CD4-positive, alpha-beta T cell treated with Interleukin-15 for 4 hours (primary cell): Measurements from ENCODE around the gene SLC36A3.
"Not testable (repeated sequence)": the region's sequence is repeated elsewhere in the genome, so short reads cannot be mapped to it uniquely, and the experiment has no call there.

Source experiments
- DNase-seq: peaks from one replicate; pipeline ENCODE4 v3.0.0-alpha.2; 2020; ENCODE audit warnings: low spot score

SLC36A3 gene

DNA sequence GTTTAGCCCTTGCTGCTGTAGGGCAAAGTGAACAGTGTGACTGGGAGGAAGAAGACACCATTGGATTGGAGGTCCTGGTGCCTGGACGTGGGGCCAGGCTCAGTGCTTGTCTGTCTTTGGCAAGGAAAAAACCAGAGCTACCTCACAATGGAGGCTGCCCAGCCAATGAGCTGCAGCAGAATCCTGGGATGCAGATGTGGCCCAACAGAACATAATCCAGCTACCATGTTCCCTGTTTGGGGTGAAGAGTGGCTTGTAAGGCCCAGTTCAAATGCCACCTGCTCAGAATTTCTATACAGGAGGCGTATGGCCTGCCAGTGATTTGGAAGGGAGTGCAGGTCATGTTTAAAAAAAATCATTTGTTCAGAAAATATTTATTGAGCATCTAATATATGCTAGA lies at the start of gene SLC36A3:
Gene SLC36A3, minus strand, starts transcription at position 101 of the 400 bp plus-strand sequence. CDS start 412 bp downstream, outside the sequence.
- no peak for DNase-seq

DNA sequence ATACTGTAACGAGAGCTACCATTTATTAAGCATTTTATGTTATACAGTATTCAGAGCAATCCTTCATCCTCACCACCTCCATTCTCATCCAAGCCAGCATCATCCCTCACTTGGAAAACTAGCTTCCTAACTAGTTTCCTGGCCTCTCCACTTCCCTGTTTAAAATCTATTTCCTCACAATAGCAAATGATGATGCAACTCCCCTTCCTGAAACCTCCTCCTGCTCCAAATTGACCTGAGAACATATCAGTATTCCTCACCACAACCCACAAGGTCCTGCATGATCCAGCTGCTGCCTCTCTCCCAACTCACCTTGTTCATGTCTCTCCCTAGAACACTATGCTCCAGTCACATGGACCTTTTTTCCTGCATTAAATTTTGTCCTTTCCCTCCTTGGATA lies 48.1 kb upstream of the SLC36A3 start:
- DNase-seq: no peak

DNA sequence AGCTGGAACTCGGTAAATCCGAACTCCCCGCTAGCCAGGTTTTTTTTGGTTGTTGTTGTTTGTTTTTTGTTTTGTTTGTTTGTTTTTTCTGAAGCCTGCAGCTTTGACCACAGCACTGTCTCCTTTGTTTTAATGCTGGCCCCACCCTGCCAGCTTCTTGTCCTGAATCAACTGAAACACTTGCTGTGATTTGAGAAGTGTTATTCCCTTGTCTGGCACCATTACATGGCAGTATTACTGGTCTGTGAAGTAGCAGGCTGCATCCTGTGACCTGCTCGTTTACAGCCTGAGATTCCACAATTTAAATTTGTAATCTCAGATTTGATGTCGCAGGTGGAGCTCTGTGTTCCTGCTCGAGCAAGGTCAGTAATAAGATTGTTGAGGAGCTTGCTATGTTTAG lies 45.2 kb upstream of the SLC36A3 start:
- no peak for DNase-seq

DNA sequence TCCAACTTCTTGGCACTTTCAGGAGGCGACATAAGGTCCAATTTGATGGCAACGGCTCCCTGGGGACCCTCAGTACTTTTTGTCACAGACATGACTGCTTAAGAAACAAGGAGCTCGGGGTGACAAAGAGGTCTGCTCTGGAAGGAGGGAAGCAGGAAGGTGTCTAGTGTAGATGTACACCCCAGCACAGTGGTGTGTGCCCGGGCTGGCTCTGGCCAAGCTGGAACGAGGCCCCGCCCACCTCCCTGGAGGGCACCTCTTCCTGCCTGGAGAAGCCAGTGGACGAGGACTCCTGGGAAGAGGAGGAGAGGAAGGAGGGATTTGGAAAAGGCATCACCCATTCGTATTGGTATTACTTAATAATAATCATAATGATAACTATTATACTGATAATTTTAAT lies 43.8 kb upstream of the SLC36A3 start, which contains the start of gene SLC36A2:
Gene SLC36A2, minus strand, starts transcription at position 191 of the 400 bp plus-strand sequence. Its CDS starts 99 bp downstream, at position 92.
- DNase-seq: no peak

DNA sequence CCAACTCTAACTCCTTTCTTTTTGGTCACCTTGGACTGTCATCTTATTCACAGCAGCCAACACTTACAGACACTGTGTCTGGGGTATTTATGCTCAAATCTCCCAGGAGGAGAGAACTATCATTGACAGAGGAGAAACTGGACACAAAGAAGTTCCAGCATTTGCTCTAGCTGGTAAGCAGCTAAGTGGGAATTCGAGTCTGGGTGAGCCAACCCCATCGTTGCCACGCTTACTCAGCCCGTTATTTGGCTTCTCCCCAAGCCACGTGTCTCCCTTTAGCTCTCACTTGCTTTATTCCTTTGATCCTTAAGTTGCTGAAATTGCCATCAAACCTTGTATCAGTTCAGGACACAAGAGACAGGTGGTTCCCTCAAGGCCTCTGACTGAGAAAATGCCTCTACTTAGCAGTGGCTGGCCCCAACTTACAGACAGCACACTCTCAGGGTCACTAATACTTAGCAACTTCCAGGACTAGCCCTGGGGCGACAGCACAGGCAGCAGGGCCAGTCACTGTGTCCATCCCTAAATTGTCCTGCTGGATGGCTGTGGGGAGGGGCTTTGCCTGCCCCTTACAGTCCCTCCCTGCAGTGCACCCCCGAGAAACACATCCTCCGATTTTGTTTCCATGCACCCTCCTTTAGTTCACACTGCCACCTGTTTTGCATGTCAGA lies 42.4 kb upstream of the SLC36A3 start:
- DNase-seq: no peak

DNA sequence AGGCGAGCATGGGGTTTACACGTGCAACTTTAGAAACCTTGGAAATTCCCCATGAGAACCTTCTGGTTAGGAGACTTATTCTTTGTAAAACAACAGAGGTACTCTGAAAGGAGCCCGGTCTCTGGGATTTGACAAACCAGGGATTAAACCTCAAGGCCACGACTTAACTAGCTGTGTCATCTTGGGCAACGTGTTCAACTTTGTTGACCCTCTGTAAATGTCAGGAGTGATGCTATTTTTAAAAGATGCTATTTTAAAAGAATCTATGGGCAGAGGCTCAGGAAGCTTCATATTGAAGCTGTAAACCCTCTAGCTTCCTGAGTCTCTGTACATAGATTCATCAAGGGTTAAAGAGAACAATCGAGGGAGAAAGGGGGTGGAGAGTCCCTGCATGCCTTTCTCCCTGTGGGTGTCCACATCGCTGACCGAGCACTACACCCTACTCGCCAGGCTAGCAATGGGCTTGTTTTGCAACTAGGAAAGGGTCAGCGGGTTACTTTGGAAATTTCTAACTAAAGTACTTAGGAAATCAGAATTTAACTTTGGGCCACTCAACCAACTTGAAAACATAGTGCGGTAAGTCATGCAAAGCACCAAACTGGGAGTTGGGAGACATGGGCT lies 41.7 kb upstream of the SLC36A3 start:
- DNase-seq: no peak

DNA sequence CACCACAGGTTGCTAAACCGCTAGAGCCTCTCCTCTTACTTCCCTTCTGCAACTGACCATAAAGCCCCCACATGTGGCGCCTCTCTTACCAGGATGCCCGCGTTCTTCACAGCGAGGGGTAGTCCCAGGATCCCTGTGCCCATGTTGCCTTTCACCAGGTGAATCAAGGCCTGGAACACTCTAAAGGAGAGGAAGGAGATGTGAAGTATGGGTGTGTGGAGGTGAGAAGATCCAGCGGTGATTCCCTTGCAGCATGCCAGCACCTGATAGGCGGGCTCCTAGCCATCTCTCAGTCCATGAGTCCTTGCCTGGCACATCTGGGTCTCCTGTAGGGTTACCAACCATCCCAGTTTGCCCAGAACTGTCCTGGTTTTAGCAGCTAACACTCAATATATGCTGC lies 40.5 kb upstream of the SLC36A3 start:
- DNase-seq: no peak

DNA sequence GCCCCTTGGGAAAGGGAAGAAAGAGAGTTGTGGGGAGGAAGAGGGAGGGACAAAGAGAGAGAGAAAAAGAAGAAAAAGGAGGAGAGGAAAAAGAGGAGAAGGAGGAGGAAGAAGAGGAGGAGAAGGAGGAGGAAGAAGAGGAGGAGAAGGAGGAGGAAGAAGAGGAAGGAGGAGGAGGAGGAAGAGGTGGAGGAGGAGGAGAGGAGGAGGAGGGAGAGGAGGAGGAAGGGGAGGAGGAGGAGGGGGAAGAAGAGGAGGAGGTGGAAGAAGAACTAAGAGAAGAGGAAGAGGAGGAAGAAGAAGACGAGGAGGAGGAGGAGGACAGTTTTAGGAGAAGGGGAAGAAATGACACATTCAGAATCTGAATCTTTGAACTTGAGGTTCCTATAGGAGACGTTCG lies 36.4 kb upstream of the SLC36A3 start:
- DNase-seq: no peak

DNA sequence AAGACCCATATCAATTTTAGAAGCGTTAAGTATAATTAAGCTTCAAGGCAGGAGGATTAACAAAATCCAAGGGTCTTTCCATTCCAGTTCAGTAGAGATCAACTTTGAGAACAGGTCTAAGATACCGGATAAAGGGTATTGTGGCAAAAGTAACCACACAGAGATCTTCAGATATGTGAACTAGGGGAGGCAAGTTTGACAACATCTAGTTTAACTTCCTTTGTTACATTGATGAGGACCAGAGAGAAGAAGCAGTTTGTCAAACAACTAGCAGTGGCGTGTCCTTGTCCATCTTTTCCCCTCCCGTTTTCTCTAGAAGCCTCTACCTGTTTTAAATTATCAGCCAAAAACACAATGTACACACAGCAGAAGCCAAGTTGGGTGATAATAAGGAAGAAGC lies 35.2 kb upstream of the SLC36A3 start:
- DNase-seq: no peak

DNA sequence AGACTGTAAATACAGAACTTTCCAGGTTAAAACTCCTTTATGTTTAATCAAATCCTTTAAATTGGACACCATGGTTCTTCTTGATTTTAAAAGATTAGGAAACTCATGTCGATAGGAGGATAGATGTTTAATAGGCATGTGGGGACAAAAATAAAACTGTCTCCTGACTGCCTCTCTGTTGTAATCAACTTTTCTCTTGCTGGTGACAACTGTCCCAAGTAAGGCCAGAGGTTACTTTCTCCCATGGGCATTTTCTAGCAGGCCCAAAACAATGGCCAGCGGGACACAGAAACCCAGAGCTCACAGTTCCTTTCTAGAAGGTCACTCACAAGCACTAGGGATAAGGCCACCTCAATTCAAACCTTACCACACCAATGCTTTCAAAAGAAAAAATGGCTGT lies 29.3 kb upstream of the SLC36A3 start:
- DNase-seq: no peak

DNA sequence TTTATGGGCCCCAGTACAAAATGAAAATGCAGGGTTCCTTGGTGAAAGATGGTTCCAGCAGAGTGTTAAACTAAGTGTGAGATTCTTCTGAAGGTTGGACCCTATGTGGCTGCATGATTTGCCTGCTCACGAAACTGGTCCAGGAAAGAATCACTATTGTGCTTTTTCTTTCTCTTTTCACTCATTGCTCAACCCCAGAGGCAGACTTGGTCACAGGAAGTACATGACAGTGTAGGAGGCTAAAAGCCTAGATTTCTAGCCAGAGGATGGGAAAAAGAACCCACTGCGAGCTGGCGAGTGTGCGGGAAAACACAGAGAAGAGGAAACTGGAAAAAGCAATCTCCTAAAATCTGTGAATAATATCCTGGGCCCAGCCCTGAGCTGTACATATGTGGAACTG lies 25.2 kb upstream of the SLC36A3 start:
- DNase-seq: no peak

DNA sequence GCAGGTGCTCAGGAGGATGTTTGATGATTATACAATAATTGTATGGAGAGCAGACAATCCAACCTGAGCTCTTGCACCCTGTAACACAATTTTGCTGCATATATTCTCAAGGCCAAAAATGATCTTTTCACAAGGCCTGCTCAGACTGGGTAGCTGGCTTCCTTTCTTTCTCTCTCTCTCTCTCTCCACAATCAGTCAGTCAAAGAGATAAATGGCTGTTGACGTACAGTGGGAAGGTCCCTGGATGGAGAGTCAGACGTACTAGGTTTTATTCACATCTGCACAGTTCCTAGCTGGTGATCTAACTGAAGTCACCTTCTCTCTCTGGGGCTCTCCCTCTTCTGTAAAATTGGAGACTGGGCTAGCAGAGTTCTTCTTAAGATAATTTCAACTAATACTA lies 24.0 kb upstream of the SLC36A3 start:
- DNase-seq: no peak

DNA sequence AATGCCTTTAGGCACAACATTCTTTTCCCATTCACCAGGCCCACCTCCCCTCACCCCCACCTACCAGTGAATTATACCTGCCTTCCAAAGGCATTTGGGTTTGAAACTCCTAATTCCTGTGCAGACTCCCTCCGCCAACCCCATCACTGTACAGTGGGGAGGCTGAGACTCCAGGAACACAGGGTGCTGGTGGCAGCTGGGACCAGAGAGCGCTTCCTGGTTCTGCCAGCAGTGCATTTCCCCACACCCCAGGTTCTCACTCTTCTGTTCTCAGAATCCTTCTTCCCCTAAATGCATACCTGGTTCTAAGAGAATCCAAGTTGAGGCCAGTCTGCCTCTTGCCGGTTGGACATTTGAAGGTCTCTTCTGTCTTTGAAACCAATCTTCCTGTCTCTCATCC lies 22.7 kb upstream of the SLC36A3 start:
- DNase-seq: no peak

DNA sequence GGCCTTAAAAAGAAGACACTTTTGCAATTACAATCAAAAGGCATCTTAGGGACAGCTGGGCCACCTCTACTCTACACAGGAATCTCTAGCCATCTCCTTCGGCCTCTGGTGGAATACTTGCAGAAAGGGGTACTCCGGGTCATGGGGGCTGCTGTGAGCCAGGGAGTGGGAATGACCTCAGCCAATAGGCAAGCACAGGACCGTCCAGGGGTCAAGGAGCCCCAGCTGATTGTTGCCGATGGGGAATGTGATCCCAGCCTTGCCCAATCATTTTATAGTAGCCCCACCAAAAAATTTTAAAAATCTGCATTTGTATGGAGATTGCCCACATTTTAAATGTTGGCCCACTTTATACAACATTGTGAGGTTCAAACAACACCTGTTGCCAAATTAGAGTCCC lies 16.9 kb upstream of the SLC36A3 start:
- no peak for DNase-seq

DNA sequence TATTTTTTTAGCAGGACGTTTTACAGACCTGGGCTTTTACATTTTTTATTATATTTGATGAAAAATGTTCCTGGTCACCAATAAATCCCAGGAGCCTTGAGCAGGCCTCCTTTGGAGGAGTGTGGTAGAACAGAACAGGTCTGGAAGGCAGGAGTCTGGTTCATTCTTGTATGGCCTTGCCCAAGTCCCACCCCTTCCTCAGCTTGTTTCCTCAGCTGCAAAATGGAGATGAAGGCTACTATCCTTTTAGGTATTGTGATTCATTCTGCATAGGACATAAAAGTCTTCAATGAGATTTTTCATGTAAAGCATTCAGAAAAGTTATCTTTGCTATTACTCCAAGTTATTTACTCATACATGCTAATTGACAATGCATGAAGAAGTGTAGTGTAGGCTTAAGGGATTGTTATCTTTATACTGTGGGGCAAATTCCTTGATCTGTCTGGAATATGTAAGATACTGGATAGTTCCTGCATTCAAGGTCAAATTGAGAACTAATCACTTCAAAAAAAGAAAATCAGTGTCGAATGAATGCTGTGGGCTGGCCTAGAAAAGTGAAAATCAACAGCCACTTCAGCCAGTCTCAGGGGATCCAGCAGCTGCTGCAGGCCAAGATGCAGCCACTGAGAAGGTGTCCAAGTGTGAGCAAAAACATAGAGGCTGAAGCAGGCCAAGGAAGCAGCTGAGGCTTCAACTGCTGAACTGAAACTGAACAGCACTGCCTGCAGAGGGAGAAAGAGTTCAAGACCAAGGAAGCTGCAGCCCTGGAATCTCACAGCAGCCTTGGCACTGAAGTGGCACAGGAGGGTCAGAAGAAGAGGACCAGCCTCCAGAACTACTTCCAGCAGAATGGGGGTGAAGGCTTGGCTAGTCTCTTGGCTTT lies 15.5 kb upstream of the SLC36A3 start:
- DNase-seq: no peak

DNA sequence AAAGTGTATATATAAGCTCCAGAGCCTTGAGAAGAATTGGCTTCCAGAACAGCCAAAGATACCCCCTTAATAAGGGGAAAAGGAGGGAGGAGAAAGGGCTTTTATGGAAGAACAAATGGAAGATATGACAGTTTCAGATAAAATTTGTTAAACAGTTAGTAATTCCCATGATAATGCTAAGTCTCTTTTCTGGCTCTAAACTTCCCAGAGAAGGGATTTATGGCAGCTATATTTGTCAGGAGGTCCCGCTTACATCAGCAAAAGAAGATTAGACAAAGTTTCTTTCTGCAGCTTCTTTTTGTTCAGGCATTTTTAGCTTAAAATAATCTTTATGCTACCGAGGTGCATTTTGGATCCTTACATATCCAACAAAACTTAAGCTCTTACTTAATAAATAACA lies 14.3 kb upstream of the SLC36A3 start:
- DNase-seq: no peak

DNA sequence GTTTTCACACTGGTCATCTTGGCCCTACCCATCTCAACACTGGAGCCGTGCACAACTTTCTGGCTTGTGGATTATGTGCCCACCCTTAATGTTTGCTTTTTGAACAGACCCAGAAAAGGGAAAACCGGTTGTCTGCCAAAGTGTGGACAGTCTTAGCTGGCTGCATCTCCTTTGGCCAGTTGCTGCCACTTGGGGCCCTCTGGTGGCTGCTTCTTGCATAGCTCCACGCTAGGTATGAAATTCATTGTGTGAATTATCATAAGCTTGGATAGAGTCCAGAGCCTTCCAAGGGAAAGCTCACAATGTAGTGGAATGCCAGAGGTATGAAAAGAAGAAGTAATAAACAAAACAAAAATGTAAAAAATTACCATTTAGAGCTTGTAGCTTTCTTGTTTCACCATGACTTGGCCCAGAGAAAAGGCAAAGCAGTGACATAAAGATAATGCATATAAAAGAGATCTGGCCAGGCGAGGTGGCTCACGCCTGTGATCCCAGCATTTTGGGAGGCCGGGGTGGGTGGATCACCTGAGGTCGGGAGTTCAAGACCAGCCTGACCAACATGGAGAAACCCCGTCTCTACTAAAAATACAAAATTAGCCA lies 12.5 kb upstream of the SLC36A3 start:
- peak; percentile 45 for DNase-seq

DNA sequence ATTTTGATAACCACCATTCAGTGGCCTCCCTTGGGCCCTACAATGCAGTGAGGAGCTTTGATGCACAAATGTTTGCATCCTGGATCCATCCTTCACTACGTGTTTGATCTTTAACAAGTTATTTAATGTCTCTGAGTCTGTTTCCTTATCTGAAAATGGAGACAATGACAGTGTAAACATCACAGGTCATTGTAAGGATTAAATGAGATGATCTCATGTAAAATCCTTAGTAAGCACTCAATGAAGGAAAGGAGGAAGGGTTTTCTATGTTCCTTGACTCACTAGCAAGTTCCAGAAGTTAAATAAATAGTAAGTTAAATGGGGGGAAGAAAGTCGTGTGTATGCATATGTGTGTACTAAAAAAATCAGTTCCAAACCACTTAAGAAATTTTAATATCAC lies 9.8 kb upstream of the SLC36A3 start:
- DNase-seq: no peak

DNA sequence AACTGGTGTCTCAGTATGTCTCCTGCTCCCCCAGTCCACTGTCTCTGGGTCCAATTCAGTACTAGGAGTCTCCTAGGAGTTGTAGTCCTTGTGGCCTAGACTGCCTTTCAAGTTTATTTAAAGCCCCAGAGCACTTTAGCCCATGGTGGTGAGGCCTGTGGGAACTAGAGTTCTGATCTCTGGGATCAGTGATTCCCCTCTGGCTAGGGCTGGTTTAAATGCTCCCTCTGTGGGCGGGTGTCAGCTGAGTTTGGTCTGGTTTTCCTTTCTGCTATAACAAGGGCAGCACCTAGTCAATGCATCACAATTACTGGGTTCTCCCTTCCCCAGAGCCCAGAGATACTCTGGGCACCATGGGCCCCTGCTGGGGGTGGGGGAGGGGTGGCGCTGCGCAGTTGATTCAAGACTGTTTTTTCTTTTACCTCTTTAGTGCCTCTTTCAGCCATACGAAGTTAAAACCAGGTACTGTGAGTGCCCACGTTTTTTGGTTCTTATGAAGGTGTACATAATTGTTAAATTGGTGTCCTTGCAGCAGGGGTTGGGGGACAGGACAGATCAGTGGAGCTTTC lies 9.3 kb upstream of the SLC36A3 start:
- DNase-seq: no peak

DNA sequence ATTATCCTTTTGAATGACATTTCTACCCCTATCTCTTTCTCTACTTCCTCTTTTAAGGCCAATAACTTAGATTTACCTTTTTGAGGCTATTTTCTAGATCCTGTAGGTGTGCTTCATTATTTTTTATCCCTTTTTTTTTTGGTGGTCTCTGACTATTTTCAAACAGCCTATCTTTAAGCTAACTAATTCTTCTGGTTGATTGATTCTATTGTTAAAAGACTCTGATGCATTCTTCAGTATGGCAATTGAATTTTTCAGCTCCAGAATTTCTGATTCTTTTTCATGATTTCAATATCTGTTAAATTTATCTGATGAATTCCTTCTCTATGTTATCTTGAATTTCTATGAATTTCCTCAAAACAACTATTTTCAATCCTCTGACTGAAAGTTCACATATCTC lies 7.4 kb upstream of the SLC36A3 start:
- no peak for DNase-seq

DNA sequence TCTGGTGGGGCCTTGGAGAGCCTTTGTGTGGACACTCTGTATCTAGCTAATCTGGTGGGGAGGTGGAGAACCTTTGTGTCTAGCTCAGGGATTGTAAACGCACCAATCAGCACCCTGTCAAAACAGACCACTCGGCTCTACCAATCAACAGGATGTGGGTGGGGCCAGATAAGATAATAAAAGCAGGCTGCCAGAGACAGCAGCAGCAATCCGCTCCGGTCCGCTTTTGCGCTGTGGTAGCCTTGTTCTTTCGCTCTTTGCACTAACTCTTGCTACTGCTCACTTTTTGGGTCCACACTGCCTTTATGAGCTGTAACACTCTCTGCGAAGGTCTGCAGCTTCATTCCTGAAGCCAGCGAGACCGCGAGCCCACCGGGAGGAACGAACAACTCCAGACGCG lies 6.3 kb upstream of the SLC36A3 start:
- DNase-seq: not testable (repeated sequence)

DNA sequence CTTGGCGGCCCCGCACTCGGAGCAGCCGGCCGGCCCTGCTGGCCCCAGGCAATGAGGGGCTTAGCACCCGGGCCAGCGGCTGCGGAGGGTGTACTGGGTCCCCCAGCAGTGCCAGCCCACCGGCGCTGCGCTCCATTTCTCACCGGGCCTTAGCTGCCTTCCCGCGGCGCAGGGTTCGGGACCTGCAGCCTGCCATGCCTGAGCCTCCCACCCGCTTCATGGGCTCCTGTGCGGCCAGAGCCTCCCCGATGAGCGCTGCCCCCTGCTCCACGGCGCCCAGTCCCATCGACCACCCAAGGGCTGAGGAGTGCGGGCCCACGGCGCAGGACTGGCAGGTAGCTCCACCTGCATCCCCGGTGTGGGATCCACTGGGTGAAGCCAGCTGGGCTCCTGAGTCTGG lies 5.7 kb upstream of the SLC36A3 start:
- DNase-seq: not testable (repeated sequence)
